ENCODE data around the gene LRRK1.

Gene LRRK1

DNA sequence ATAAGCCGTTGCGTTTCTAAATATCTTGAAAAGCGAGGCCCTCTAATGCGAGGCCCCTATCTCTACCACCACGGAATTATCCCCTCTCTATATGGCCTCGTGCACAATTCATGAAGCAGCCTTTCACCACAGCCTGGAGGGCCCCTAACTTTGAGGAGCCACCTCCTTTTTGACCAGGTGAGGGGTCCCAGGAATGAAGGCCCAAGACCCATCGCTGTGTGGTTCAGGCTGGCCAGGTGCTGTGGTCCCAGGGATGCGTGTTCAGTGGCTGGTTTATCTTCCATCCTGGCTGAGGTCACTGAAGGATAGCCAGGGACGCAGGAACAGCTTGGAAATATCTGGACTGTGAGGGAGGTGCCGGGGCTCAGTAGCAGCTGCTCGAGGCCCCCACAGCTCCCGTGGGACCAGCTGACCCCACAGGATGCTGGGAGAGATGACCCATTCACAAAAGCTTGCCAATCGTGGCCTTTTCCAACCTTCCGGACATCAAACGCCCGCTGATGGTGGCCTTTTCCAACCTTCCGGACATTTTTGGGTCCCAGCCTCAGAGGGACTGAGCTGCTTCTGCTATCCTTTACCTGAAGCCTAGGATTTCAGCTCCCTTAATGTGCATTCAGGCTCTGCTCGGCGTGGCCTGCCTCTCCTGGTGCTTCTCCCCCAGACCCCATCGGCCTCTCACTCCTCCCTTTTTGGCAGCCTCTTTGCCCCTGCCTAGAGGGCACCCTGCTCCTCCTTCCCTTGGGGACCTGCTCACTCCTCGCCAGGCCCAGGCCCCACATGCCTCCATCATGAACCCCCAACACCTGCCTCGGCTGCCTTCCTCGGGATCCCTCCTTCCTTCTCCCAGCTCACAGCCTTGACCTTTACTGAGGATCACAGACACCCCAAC is 191.8 kb downstream of the LRRK1 start:
- H3K27ac Mint-ChIP-seq, result no peak overlapping the region
- H3K27me3 Mint-ChIP-seq (ENCODE audit: low read depth, poor library complexity), result peaks cover under 1% of the 10 kb centered on the region
- H3K9me3 Mint-ChIP-seq, result peaks cover 17% of the 10 kb centered on the region
- no peak overlapping the region for H3K4me3 Mint-ChIP-seq
- H3K36me3 Mint-ChIP-seq (ENCODE audit: low read depth), result no peaks in the 10 kb centered on the region
- peaks cover 61% of the 10 kb centered on the region for H3K4me1 Mint-ChIP-seq
- TF ChIP-seq, protein P1, sequence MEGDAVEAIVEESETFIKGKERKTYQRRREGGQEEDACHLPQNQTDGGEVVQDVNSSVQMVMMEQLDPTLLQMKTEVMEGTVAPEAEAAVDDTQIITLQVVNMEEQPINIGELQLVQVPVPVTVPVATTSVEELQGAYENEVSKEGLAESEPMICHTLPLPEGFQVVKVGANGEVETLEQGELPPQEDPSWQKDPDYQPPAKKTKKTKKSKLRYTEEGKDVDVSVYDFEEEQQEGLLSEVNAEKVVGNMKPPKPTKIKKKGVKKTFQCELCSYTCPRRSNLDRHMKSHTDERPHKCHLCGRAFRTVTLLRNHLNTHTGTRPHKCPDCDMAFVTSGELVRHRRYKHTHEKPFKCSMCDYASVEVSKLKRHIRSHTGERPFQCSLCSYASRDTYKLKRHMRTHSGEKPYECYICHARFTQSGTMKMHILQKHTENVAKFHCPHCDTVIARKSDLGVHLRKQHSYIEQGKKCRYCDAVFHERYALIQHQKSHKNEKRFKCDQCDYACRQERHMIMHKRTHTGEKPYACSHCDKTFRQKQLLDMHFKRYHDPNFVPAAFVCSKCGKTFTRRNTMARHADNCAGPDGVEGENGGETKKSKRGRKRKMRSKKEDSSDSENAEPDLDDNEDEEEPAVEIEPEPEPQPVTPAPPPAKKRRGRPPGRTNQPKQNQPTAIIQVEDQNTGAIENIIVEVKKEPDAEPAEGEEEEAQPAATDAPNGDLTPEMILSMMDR (IDR thresholded peaks at IDR 0.05), result no peak
- no peak for DNase-seq

DNA sequence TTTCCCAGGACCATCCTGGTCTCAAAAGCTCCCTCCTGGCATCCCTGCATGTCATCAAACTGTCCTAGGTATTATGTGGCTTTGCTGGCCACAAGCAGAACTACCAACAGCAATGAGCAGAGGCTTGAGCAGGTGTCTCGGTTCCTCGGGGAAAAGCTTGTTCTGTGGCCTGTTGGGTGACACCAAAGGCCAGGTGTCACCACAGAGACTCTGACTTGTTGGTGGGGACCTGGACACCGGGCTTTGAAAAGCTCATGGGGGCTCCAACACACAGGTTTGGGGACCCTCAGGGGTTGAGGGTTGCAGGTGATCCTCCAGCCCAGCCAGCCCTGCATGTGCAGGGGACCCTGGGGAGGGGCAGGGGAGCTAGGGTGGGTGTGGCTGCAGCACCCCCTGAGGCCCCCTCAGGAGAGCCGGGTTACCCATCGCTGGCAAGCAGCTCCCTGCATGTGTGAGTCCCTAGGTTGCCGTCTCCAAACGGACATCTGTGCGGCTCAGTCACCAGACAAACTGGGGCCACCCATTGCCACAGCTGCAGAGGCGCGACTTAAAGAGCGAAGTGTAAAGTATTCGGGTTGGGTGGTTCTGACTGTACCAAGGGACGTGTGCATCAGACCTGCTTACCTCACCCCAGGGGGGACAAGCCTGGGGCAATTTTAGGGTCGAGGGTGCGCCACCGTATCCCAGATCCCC is 192.6 kb downstream of the LRRK1 start:
- Mint-ChIP-seq H3K4me3 (no peak overlapping the region), H3K9me3 (peaks cover 17% of the 10 kb centered on the region), H3K36me3 (ENCODE audit: low read depth) (no peaks in the 10 kb centered on the region), H3K27ac (no peak overlapping the region), H3K27me3 (ENCODE audit: low read depth, poor library complexity) (peaks cover 4% of the 10 kb centered on the region), H3K4me1 (peaks cover 61% of the 10 kb centered on the region)
- no peak for DNase-seq
- TF ChIP-seq, protein P1 (IDR thresholded peaks at IDR 0.05), result no peak

DNA sequence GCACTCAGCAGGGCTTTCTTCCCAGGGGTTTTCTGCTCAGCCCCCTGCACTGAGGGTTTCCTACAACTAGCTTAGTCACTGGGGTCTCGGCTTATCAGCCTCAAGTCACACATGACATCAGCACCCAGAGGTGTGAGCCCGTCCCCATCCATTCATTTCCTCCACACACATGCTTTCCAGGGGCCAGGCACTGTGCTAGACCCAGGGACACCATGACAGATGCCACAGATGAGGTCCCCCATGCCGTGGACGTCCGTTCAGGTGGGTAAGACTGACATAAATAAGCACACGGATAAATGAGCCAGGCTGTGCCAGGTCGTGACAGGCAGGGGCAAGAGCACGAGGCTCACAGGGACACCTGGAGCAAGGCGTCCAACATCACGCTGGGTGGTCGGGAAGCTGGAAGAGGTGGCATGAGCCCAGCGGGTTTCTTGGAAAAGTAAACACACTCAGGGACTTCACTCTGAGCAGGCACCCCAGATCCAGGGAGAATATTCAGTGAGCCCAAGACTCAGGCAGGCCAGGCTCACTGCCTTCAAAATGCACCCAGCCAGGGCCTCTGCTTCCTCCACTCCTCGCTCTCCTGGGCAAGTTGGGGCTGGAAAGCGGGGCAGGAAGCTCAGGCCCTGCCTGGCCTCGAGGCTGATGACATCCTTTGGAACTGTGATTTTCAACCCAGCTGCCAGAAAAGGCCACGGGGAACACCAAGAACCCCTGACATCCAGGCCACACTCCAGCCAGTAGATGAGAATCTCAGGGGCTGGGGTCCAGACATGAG is 193.4 kb downstream of the LRRK1 start:
- Mint-ChIP-seq H3K36me3 (ENCODE audit: low read depth) (no peaks in the 10 kb centered on the region), H3K4me3 (no peak overlapping the region), H3K27ac (peak overlapping the region; percentile 89), H3K9me3 (peaks cover 14% of the 10 kb centered on the region), H3K27me3 (ENCODE audit: low read depth, poor library complexity) (peaks cover 4% of the 10 kb centered on the region), H3K4me1 (peaks cover 61% of the 10 kb centered on the region)
- TF ChIP-seq, protein P1 (IDR thresholded peaks at IDR 0.05), result no peak
- no peak for DNase-seq

DNA sequence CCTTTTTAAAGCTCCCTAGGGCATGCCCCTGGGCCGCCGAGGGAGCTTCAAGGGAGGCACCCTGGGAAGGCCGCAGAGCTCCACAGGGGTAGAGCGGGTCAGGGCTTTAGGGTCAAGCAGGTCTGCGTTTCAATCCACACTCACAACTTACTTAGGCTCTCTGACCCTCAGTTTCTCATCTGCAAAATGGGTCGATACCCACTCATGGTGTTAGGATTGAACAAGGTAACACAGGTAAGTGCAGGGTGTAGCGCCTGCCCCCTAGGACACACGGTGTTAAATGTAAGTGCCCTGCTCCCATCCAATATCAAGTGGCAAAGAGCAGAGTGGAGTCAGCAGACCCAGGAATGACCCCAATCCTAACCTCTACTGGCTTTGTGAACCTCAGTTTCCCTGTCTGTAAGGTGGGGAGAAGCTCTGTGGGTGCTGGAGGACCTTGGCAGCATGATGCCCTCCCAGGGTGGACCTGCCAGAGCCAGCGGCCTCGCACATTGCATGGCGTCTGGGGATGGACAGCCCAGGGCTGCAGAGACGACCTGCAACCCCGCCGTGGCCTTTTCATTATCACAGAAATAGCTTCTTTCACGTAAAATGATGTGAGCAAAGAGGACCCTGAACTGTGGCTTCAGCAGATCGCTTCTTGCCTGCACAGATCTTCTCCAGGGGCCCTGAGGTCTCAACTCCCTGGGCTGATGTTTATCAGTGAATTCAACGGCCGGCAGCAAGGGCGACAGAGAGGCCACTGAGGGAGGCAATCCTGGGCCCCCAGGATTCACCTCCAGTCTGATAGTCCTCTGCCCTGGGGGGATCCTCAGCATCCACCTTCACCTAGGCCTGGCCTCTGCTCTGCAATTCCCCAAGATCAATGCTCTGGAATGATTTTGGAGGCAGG is 194.2 kb downstream of the LRRK1 start:
- Mint-ChIP-seq H3K27me3 (ENCODE audit: low read depth, poor library complexity) (peaks cover 4% of the 10 kb centered on the region), H3K9me3 (peaks cover 8% of the 10 kb centered on the region), H3K36me3 (ENCODE audit: low read depth) (no peaks in the 10 kb centered on the region), H3K4me3 (no peak overlapping the region), H3K4me1 (peaks cover 60% of the 10 kb centered on the region), H3K27ac (peak overlapping the region; percentile 29)
- TF ChIP-seq, protein P1 (IDR thresholded peaks at IDR 0.05), result no peak
- no peak for DNase-seq

DNA sequence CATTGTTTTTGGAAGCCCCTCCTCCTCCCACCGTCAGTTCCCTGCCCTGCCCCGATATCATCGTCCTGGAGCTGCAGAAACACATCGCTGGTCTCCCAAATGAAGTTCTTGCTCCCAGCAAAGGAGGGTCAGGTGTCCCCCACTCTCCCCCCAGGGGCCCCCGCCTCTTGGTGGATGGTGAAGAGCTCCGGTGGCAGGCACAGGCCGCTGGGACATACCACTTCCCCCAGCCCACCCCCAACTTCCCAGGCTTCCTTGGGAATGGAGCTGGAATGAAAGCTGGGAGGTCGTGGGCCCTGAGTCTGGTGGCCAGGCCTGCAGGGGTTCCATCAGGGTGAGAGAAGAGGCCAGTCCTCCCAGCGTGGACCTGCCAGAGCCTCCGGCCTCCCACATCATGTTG is 195.0 kb downstream of the LRRK1 start:
- peak overlapping the region; percentile 21 for H3K4me3 Mint-ChIP-seq
- peak overlapping the region; percentile 29 for H3K27ac Mint-ChIP-seq
- peaks cover 4% of the 10 kb centered on the region for H3K27me3 Mint-ChIP-seq (ENCODE audit: low read depth, poor library complexity)
- TF ChIP-seq, protein P1 (IDR thresholded peaks at IDR 0.05), result no peak
- H3K9me3 Mint-ChIP-seq, result peaks cover 4% of the 10 kb centered on the region
- H3K36me3 Mint-ChIP-seq (ENCODE audit: low read depth), result no peaks in the 10 kb centered on the region
- peaks cover 60% of the 10 kb centered on the region for H3K4me1 Mint-ChIP-seq
- no peak for DNase-seq

All from nephron progenitor cell (in vitro differentiated cells).